Subcutaneous adipose tissue (tissue), 4 donors: ENCODE data around the gene ADAMTS12. TPM values are rescaled to one million over a fixed set of nuclear protein-coding genes. Genes with fewer than 3 reads are reported as not detected.

Source experiments
- total RNA-seq, 4 donors: library from RNA; depleted of rRNA; stranded (reverse); fragments of >200 nt; gene quantifications; one replicate each; pipeline ENCODE4 v1.1.0, GENCODE V29; 2016
- TF ChIP-seq, protein P1 (sequence below): fragments of 450-650 bp; IDR thresholded peaks from one replicate; pipeline ENCODE4 v1.5.1; 2016; ENCODE audit warnings: low read depth, mild to moderate bottlenecking, control low read depth, antibody characterized with exemption, moderate library complexity

Gene ADAMTS12
- total RNA-seq, 4 donors from 2014 or later, result 13.8 to 49.4 (median 20.2) TPM

DNA sequence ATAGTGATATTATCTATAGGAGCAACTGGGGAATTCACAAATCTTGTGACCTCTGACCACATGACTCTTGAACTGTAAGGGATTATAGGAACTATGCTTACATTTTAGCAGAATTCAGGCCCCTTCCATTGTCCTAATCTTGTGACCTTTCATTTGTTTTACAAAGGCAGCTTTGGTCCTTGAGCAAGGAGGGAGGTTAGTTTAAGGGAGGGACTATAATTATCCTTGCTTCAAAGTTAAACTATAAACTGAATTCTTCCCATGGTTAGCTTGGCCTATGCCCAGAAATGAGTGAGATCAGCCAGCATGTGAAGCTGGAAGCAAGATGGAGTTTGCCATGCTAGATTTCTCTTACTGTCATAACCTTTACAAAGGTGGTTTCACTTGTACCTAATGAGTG, 399.8 kb downstream of the ADAMTS12 start:
- TF ChIP-seq, protein P1, sequence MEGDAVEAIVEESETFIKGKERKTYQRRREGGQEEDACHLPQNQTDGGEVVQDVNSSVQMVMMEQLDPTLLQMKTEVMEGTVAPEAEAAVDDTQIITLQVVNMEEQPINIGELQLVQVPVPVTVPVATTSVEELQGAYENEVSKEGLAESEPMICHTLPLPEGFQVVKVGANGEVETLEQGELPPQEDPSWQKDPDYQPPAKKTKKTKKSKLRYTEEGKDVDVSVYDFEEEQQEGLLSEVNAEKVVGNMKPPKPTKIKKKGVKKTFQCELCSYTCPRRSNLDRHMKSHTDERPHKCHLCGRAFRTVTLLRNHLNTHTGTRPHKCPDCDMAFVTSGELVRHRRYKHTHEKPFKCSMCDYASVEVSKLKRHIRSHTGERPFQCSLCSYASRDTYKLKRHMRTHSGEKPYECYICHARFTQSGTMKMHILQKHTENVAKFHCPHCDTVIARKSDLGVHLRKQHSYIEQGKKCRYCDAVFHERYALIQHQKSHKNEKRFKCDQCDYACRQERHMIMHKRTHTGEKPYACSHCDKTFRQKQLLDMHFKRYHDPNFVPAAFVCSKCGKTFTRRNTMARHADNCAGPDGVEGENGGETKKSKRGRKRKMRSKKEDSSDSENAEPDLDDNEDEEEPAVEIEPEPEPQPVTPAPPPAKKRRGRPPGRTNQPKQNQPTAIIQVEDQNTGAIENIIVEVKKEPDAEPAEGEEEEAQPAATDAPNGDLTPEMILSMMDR, result no peak

- TF ChIP-seq, protein P1, result no peak
Observed at GRCh38 chr5:33490071-33490665, 401.6 kb downstream of the ADAMTS12 start.

GRCh38 chr5:33489481-33490067, 402.2 kb downstream of the ADAMTS12 start:
- TF ChIP-seq, protein P1, result no peak

- TF ChIP-seq, protein P1, result no peak
Observed at GRCh38 chr5:33488558-33489355, 403.0 kb downstream of the ADAMTS12 start.

GRCh38 chr5:33487236-33487635, 404.6 kb downstream of the ADAMTS12 start:
- TF ChIP-seq, protein P1, result no peak

- TF ChIP-seq, protein P1, result no peak
Observed at GRCh38 chr5:33482335-33482734, 409.5 kb downstream of the ADAMTS12 start.

DNA sequence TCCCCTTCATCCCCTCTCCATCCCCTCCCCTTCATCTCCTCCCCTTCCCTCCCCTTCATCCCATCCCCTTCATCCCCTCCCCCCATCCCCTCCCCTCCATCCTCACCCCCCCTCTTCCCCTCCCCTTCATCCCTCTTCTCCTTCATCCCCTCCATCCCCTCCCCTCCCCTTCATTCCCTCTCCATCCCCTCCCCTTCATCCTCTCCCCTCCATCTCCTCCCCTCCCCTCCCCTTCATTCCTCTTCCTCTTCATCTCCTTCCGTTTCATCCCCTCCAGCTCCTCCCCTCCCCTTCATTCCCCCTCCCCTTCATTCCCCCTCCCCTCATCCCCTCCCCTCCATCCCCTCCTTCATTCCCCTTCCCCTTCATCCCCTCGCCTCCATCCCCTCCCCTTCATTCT, 410.9 kb downstream of the ADAMTS12 start:
- TF ChIP-seq, protein P1, result no peak
